HEK293 (cell line): Measurements from ENCODE around the gene NANS.

ENCODE experiments used
- CTCF ChIA-PET: fragments of 350-600 bp; formaldehyde crosslinking; extraction: SDS; loops from one replicate; lab custom pipeline; 2021; ENCODE audit warnings: antibody characterized with exemption; lab: Yijun Ruan, JAX
- POLR2A ChIA-PET: fragments of 300-600 bp; formaldehyde crosslinking; extraction: SDS; loops from one replicate; lab custom pipeline; 2020; ENCODE audit warnings: antibody characterized with exemption, inconsistent platforms; lab: Yijun Ruan, JAX
- H3K27ac ChIP-seq: fragments of 200-500 bp; sonication (Bioruptor generic); 2 replicates; pipeline ENCODE4 v1.5.1; 2014; ENCODE audit warnings: low read depth, low read length, control low read depth, inconsistent platforms; ENCODE audit errors: extremely low read depth
- H3K36me3 ChIP-seq, 2 experiments: fragments of 200-500 bp in 1 of 2; sonication (Bioruptor generic) in 1 of 2; 1 replicate in 1 of 2; 2 replicates in 1 of 2; pipeline ENCODE4 v1.5.1; 2014 to 2017; ENCODE audit warnings: inconsistent platforms in 2 of 2, low read length in 2 of 2; ENCODE audit not compliant: control insufficient read depth in 2 of 2, insufficient read depth in 1 of 2
- H3K4me1 ChIP-seq: fragments of 200-500 bp; sonication (Bioruptor generic); 2 replicates; pipeline ENCODE4 v1.5.1; 2014; ENCODE audit warnings: mild to moderate bottlenecking, low read length, inconsistent platforms; ENCODE audit not compliant: control insufficient read depth, insufficient read depth
- H3K4me3 ChIP-seq: 2 replicates; pipeline ENCODE4 v1.5.1; 2011; ENCODE audit warnings: low read depth, mild to moderate bottlenecking, control low read depth, low read length, moderate library complexity
- H3K9me3 ChIP-seq: fragments of 200-500 bp; sonication (Bioruptor generic); 2 replicates; pipeline ENCODE4 v1.5.1; 2014; ENCODE audit warnings: low read depth, low read length, inconsistent platforms; ENCODE audit not compliant: control insufficient read depth, insufficient read depth
- EGR2 ChIP-seq: fragments of 450-650 bp; formaldehyde crosslinking; IDR thresholded peaks from 2 replicates; pipeline ENCODE4 v1.5.1; 2016; ENCODE audit warnings: low read depth, missing biosample characterization, missing genetic modification characterization
- KLF16 ChIP-seq: fragments of 450-650 bp; formaldehyde crosslinking; IDR thresholded peaks from 2 replicates; pipeline ENCODE4 v1.5.1; 2017; ENCODE audit warnings: missing biosample characterization, missing genetic modification characterization
- PRDM4 ChIP-seq: fragments of 450-650 bp; formaldehyde crosslinking; IDR thresholded peaks from 2 replicates; pipeline ENCODE4 v1.5.1; 2017; ENCODE audit warnings: missing biosample characterization, missing genetic modification characterization
- ZBTB26 ChIP-seq: fragments of 450-650 bp; formaldehyde crosslinking; optimal IDR thresholded peaks from 2 replicates; pipeline ENCODE3; 2016; ENCODE audit warnings: missing biosample characterization, mild to moderate bottlenecking, missing genetic modification characterization
- ZNF112 ChIP-seq: fragments of 450-650 bp; formaldehyde crosslinking; IDR thresholded peaks from 2 replicates; pipeline ENCODE4 v1.5.0; 2017; ENCODE audit warnings: missing biosample characterization, missing genetic modification characterization
- ZNF121 ChIP-seq: fragments of 450-650 bp; formaldehyde crosslinking; IDR thresholded peaks from 2 replicates; pipeline ENCODE4 v1.5.1; 2016; ENCODE audit warnings: missing biosample characterization, missing genetic modification characterization
- ZNF138 ChIP-seq: fragments of 450-650 bp; formaldehyde crosslinking; IDR thresholded peaks from 2 replicates; pipeline ENCODE4 v1.5.1; 2016; ENCODE audit warnings: missing biosample characterization, missing genetic modification characterization, borderline replicate concordance
- ZNF169 ChIP-seq: fragments of 450-650 bp; formaldehyde crosslinking; IDR thresholded peaks from 2 replicates; pipeline ENCODE4 v1.5.1; 2016; ENCODE audit warnings: missing biosample characterization, missing genetic modification characterization
- ZNF211 ChIP-seq: fragments of 450-650 bp; formaldehyde crosslinking; IDR thresholded peaks from 2 replicates; pipeline ENCODE4 v1.5.1; 2016; ENCODE audit warnings: low read depth, missing biosample characterization, missing genetic modification characterization
- ZNF23 ChIP-seq: fragments of 450-650 bp; formaldehyde crosslinking; IDR thresholded peaks from 2 replicates; pipeline ENCODE4 v1.5.1; 2016; ENCODE audit warnings: missing biosample characterization, missing genetic modification characterization, borderline replicate concordance
- ZNF501 ChIP-seq: fragments of 450-650 bp; formaldehyde crosslinking; IDR thresholded peaks from 2 replicates; pipeline ENCODE4 v1.5.1; 2016; ENCODE audit warnings: missing biosample characterization, missing genetic modification characterization
- ZNF544 ChIP-seq: fragments of 450-650 bp; formaldehyde crosslinking; IDR thresholded peaks from 2 replicates; pipeline ENCODE4 v1.5.0; 2017; ENCODE audit warnings: missing biosample characterization, missing genetic modification characterization
- ZNF580 ChIP-seq: fragments of 450-650 bp; formaldehyde crosslinking; IDR thresholded peaks from 2 replicates; pipeline ENCODE4 v1.5.1; 2016; ENCODE audit warnings: missing biosample characterization, missing genetic modification characterization
- ZNF600 ChIP-seq: fragments of 450-650 bp; formaldehyde crosslinking; IDR thresholded peaks from 2 replicates; pipeline ENCODE4 v1.5.1; 2016; ENCODE audit warnings: missing biosample characterization, missing genetic modification characterization
- TF ChIP-seq, protein P1 (sequence below): fragments of 450-650 bp; formaldehyde crosslinking; IDR thresholded peaks from 2 replicates; pipeline ENCODE4 v1.5.1; 2017; ENCODE audit warnings: missing biosample characterization, missing genetic modification characterization
- TF ChIP-seq, protein P2 (sequence below): fragments of 450-650 bp; formaldehyde crosslinking; IDR thresholded peaks from 2 replicates; pipeline ENCODE4 v1.5.1; 2016; ENCODE audit warnings: missing biosample characterization, missing genetic modification characterization, borderline replicate concordance
- TF ChIP-seq, protein P3 (sequence below): fragments of 450-650 bp; formaldehyde crosslinking; IDR thresholded peaks from 2 replicates; pipeline ENCODE4 v1.5.1; 2016; ENCODE audit warnings: missing biosample characterization, missing genetic modification characterization

NANS gene

DNA sequence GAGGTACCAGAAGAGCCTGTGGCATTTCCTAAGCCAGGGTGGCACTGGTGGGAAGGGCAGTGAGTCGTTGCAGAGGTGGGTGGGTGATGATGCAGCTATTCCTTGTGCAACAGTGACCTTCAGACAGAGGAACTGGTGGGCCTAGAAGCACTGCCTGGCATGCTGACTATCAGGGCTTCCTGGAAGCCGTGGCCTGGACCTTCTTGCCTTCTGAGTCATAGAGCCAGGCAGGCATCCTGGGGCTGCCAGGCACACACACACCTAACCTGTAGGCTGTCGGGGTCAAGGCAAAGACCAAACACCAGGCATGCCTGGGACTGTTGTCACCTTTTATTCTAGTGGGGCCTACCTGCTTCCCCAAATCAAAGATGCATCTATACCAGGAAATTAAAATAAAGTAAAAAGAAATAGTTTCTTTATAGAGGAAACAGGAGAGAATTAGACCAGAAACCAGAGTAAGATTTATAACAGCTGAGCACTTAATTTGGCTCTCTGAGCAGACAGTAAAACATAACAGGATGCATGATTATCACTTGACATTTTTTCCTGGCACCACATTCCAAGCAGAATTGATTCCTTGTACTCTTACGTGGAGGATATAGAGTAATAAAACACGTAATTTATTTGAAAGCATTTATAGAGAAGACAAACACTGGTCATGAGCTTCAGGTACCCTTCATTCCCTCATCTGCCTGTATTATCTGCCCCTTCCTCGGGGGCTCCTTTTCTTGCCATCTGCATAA lies 25.1 kb downstream of the NANS start:
- Histone ChIP-seq H3K4me3 (no peak overlapping the region), H3K36me3 (peaks cover 3 to 77% of the 10 kb centered on the region in 2 experiments), H3K4me1 (no peaks in the 10 kb centered on the region; the same call in 1 of the 2 replicates), H3K9me3 (no peaks in the 10 kb centered on the region), H3K27ac (no peak overlapping the region)
- CTCF ChIA-PET, result interaction anchor here (0.6 to 1.6 kb wide), 4 partner anchors 8 to 714 kb away, joined by 3 to 5 read pairs (median 3); no protein-coding TSS in a partner anchor
- POLR2A ChIA-PET, result interaction anchor here (1.2 kb wide), 1 partner anchor 159 kb away, joined by 3 read pairs; the partner anchor contains the start of gene TRMO
- no peak for TF ChIP-seq ZBTB26 (tag by site-specific recombination)
- TF ChIP-seq ZNF580 (tag by site-specific recombination), result no peak

- POLR2A ChIA-PET, result no interaction called here
- H3K4me1 ChIP-seq, result no peaks in the 10 kb centered on the region; the same call in 1 of the 2 replicates
- H3K27ac ChIP-seq, result no peak overlapping the region
- H3K4me3 ChIP-seq, result no peak overlapping the region
- CTCF ChIA-PET, result interaction anchor here (0.7 to 1.6 kb wide), 2 partner anchors 9 to 159 kb away, joined by 3 read pairs; no protein-coding TSS in a partner anchor
- H3K9me3 ChIP-seq, result no peaks in the 10 kb centered on the region
- peaks cover 3 to 79% of the 10 kb centered on the region in 2 experiments; a peak in 2 of 3 replicates for H3K36me3 ChIP-seq
- TF ChIP-seq ZNF600, result 0 out of 2 replicates have a peak, but pooled peaks have one; percentile 38
- TF ChIP-seq ZNF544, result no peak
These were observed 26.5 kb downstream of the NANS start for GRCh38 chr9:98083061-98083501.

- ChIA-PET CTCF (interaction anchor here (0.5 to 3.4 kb wide), 4 partner anchors 9 to 160 kb away, joined by 3 to 22 read pairs (median 3); no protein-coding TSS in a partner anchor), POLR2A (interaction anchor here (0.8 kb wide), 1 partner anchor 27 kb away, joined by 4 read pairs; the partner anchor contains the start of gene NANS)
- Histone ChIP-seq H3K27ac (no peak overlapping the region), H3K4me3 (no peak overlapping the region), H3K4me1 (no peaks in the 10 kb centered on the region; the same call in 1 of the 2 replicates), H3K36me3 (peaks cover 3 to 76% of the 10 kb centered on the region in 2 experiments; a peak in 2 of 3 replicates), H3K9me3 (no peaks in the 10 kb centered on the region)
- no peak for TF ChIP-seq ZNF138 (tag by site-specific recombination)
- TF ChIP-seq, protein P1, sequence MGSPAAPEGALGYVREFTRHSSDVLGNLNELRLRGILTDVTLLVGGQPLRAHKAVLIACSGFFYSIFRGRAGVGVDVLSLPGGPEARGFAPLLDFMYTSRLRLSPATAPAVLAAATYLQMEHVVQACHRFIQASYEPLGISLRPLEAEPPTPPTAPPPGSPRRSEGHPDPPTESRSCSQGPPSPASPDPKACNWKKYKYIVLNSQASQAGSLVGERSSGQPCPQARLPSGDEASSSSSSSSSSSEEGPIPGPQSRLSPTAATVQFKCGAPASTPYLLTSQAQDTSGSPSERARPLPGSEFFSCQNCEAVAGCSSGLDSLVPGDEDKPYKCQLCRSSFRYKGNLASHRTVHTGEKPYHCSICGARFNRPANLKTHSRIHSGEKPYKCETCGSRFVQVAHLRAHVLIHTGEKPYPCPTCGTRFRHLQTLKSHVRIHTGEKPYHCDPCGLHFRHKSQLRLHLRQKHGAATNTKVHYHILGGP (tag by site-specific recombination), result no peak
- no peak for TF ChIP-seq EGR2 (tag by site-specific recombination)
- no peak for TF ChIP-seq ZNF211
- no peak for TF ChIP-seq ZNF112 (tag by site-specific recombination)
- no peak for TF ChIP-seq ZNF23
- TF ChIP-seq, protein P2, sequence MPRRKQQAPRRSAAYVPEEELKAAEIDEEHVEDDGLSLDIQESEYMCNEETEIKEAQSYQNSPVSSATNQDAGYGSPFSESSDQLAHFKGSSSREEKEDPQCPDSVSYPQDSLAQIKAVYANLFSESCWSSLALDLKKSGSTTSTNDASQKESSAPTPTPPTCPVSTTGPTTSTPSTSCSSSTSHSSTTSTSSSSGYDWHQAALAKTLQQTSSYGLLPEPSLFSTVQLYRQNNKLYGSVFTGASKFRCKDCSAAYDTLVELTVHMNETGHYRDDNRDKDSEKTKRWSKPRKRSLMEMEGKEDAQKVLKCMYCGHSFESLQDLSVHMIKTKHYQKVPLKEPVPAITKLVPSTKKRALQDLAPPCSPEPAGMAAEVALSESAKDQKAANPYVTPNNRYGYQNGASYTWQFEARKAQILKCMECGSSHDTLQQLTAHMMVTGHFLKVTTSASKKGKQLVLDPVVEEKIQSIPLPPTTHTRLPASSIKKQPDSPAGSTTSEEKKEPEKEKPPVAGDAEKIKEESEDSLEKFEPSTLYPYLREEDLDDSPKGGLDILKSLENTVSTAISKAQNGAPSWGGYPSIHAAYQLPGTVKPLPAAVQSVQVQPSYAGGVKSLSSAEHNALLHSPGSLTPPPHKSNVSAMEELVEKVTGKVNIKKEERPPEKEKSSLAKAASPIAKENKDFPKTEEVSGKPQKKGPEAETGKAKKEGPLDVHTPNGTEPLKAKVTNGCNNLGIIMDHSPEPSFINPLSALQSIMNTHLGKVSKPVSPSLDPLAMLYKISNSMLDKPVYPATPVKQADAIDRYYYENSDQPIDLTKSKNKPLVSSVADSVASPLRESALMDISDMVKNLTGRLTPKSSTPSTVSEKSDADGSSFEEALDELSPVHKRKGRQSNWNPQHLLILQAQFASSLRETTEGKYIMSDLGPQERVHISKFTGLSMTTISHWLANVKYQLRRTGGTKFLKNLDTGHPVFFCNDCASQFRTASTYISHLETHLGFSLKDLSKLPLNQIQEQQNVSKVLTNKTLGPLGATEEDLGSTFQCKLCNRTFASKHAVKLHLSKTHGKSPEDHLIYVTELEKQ (tag by site-specific recombination), result no peak
- no peak for TF ChIP-seq ZNF501
- no peak for TF ChIP-seq ZNF121
- TF ChIP-seq, protein P3, sequence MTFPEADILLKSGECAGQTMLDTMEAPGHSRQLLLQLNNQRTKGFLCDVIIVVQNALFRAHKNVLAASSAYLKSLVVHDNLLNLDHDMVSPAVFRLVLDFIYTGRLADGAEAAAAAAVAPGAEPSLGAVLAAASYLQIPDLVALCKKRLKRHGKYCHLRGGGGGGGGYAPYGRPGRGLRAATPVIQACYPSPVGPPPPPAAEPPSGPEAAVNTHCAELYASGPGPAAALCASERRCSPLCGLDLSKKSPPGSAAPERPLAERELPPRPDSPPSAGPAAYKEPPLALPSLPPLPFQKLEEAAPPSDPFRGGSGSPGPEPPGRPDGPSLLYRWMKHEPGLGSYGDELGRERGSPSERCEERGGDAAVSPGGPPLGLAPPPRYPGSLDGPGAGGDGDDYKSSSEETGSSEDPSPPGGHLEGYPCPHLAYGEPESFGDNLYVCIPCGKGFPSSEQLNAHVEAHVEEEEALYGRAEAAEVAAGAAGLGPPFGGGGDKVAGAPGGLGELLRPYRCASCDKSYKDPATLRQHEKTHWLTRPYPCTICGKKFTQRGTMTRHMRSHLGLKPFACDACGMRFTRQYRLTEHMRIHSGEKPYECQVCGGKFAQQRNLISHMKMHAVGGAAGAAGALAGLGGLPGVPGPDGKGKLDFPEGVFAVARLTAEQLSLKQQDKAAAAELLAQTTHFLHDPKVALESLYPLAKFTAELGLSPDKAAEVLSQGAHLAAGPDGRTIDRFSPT, result no peak
- TF ChIP-seq KLF16 (tag by site-specific recombination), result no peak
- TF ChIP-seq ZNF169, result no peak
- no peak for TF ChIP-seq PRDM4 (tag by site-specific recombination)
These were observed 27.1 kb downstream of the NANS start for GRCh38 chr9:98083566-98084183.
